PC-3 (cell line): ENCODE results near the gene HOXA10. TPM values are rescaled to one million over a fixed set of nuclear protein-coding genes. Genes with fewer than 3 reads are reported as not detected.

Experiments used
- ATAC-seq: fragments of 200-7000 bp; cut with Tn5 transposase; 2 replicates; pipeline ENCODE4 v1.9.1; 2020; ENCODE audit warnings: mild to moderate bottlenecking, moderate library complexity
- BruUV-seq: library from RNA; stranded (reverse); fragments of 400-500 nt; replicated peaks from 2 replicates; lab custom pipeline; 2021; lab: Mats Ljungman, UMichigan
- CTCF ChIA-PET: fragments of 300-600 bp; sonication (Branson Sonifier 250); formaldehyde crosslinking; loops from one replicate; lab custom pipeline; 2022; ENCODE audit warnings: antibody characterized with exemption; lab: Charles Lee
- POLR2A ChIA-PET: fragments of 300-600 bp; sonication (Branson Sonifier 250); formaldehyde crosslinking; loops from one replicate; lab custom pipeline; 2022; ENCODE audit warnings: antibody characterized with exemption; ENCODE audit not compliant: unreplicated experiment; lab: Charles Lee
- DNase-seq: peaks from one replicate; pipeline ENCODE4 v3.0.0-alpha.2; 2015
- H2AFZ ChIP-seq: fragments of 300-600 bp; sonication (generic); 2 replicates; pipeline ENCODE4 v1.6.0; 2016; ENCODE audit warnings: antibody characterized with exemption, low read length
- H3F3A ChIP-seq: fragments of 300-600 bp; sonication (generic); one replicate; pipeline ENCODE4 v1.6.0; 2017; ENCODE audit warnings: antibody characterized with exemption, low read length, control low read depth, mild to moderate bottlenecking; ENCODE audit not compliant: unreplicated experiment
- H3K27ac ChIP-seq: fragments of 300-600 bp; sonication (generic); 2 replicates; pipeline ENCODE4 v1.5.1; 2016; ENCODE audit warnings: mild to moderate bottlenecking, low read length
- H3K27me3 ChIP-seq: fragments of 300-600 bp; sonication (generic); 2 replicates; pipeline ENCODE4 v1.6.1; 2016; ENCODE audit warnings: low read length, mixed read lengths
- H3K36me3 ChIP-seq: fragments of 300-600 bp; sonication (generic); 2 replicates; pipeline ENCODE4 v1.6.1; 2016; ENCODE audit warnings: low read depth, mixed run types, low read length, mixed read lengths
- H3K4me1 ChIP-seq: fragments of 300-600 bp; sonication (generic); 2 replicates; pipeline ENCODE4 v1.5.1; 2016; ENCODE audit warnings: low read length; ENCODE audit not compliant: insufficient read depth
- H3K4me2 ChIP-seq: fragments of 300-600 bp; sonication (generic); 2 replicates; pipeline ENCODE4 v1.6.0; 2016; ENCODE audit warnings: low read length
- H3K4me3 ChIP-seq: fragments of 300-600 bp; sonication (generic); 2 replicates; pipeline ENCODE4 v1.5.1; 2016; ENCODE audit warnings: mild to moderate bottlenecking, low read length, mixed read lengths
- H3K79me2 ChIP-seq: fragments of 300-600 bp; sonication (generic); 2 replicates; pipeline ENCODE4 v1.6.1; 2017; ENCODE audit warnings: low read length, mixed read lengths
- H3K9ac ChIP-seq: fragments of 300-600 bp; sonication (generic); 2 replicates; pipeline ENCODE4 v1.6.0; 2016; ENCODE audit warnings: mild to moderate bottlenecking, low read length
- H3K9me2 ChIP-seq: fragments of 300-600 bp; sonication (generic); replicated peaks from 2 replicates; pipeline ENCODE4 v1.6.1; 2016; ENCODE audit warnings: mixed run types, low read length, mixed read lengths
- H3K9me3 ChIP-seq: fragments of 300-600 bp; sonication (generic); 2 replicates; pipeline ENCODE4 v1.6.1; 2016; ENCODE audit warnings: low read length, mixed read lengths
- H4K20me1 ChIP-seq: fragments of 300-600 bp; sonication (generic); 2 replicates; pipeline ENCODE4 v1.6.1; 2016; ENCODE audit warnings: low read length, mixed read lengths
- CTCF ChIP-seq: fragments of 300-600 bp; sonication (generic); conservative IDR thresholded peaks from 2 replicates; pipeline ENCODE4 v1.5.1; 2017; ENCODE audit warnings: antibody characterized with exemption, low read depth, mild to moderate bottlenecking, low read length
- EZH2 ChIP-seq: fragments of 300-600 bp; sonication (generic); IDR thresholded peaks from one replicate; pipeline ENCODE4 v1.6.1; 2017; ENCODE audit warnings: antibody characterized with exemption, mild to moderate bottlenecking, low read length; ENCODE audit not compliant: unreplicated experiment
- EZH2phosphoT487 ChIP-seq: fragments of 300-600 bp; sonication (generic); IDR thresholded peaks from 2 replicates; pipeline ENCODE4 v1.6.1; 2018; ENCODE audit warnings: mild to moderate bottlenecking, antibody characterized with exemption, low read length, borderline replicate concordance
- intact Hi-C: fragments of 100-400 bp; cut with micrococcal nuclease; formaldehyde crosslinking; loops from 2 replicates; pipeline ENCODE4 v1.9.0; 2023
- total RNA-seq: library from RNA; depleted of rRNA; stranded (reverse); fragments of >200 nt; gene quantifications from 2 replicates; pipeline ENCODE4 v1.2.3, GENCODE V29; 2014

The HOXA10 gene
- total RNA-seq, 1 experiment from 2014 or later, result 46.1 TPM

- no peaks in the 10 kb centered on the region for H3K36me3 ChIP-seq
- H3K79me2 ChIP-seq, result peaks cover 99% of the 10 kb centered on the region
- POLR2A ChIA-PET, result interaction anchor here (0.6 to 1.6 kb wide), 7 partner anchors 9 to 976 kb away, joined by 3 to 9 read pairs (median 4); partner anchors contain the start of genes HOXA11 and HOXA9
- peak overlapping the region; percentile 84 for H3K4me3 ChIP-seq
- BruUV-seq, result TSS peak; percentile 27
- no peaks in the 10 kb centered on the region for H3K9me2 ChIP-seq
- H3K27me3 ChIP-seq, result no peaks in the 10 kb centered on the region
- H3F3A ChIP-seq, result no peaks in the 10 kb centered on the region
- DNase-seq, result no peak
- H4K20me1 ChIP-seq, result no peaks in the 10 kb centered on the region
- CTCF ChIA-PET, result interaction anchor here (0.6 to 0.9 kb wide), 4 partner anchors 16 to 806 kb away, joined by 6 to 10 read pairs (median 8); no protein-coding TSS in a partner anchor
- no peak overlapping the region for H2AFZ ChIP-seq
- peak overlapping the region; percentile 97 for H3K27ac ChIP-seq
- intact Hi-C loops, result loop anchor here (1.0 kb wide), 2 partner anchors 10 to 11 kb away; partner anchors contain the start of gene HOXA9
- no peak for ATAC-seq
- no peaks in the 10 kb centered on the region for H3K9me3 ChIP-seq
- TF ChIP-seq CTCF (no peak), EZH2phosphoT487 (no peak), EZH2 (no peak)
- H3K4me2 ChIP-seq, result peak overlapping the region; percentile 93
- peaks cover 26% of the 10 kb centered on the region for H3K4me1 ChIP-seq
- peak overlapping the region; percentile 90 for H3K9ac ChIP-seq
These were observed 1.8 kb upstream of the HOXA10 start for GRCh38 chr7:27175626-27176523.

- no peaks in the 10 kb centered on the region for H3K27me3 ChIP-seq
- peak overlapping the region; percentile 84 for H3K4me3 ChIP-seq
- H3K4me2 ChIP-seq, result peak overlapping the region; percentile 93
These were observed 930 bp upstream of the HOXA10 start for GRCh38 chr7:27174874-27175625.

More at GRCh38 chr7:27174874-27175625, 930 bp upstream of the HOXA10 start:
- Histone ChIP-seq H3K9me2 (no peaks in the 10 kb centered on the region), H2AFZ (no peak overlapping the region), H3K9ac (peak overlapping the region; percentile 90), H4K20me1 (no peaks in the 10 kb centered on the region), H3F3A (no peaks in the 10 kb centered on the region), H3K27ac (peak overlapping the region; percentile 97), H3K4me1 (peaks cover 18% of the 10 kb centered on the region), H3K79me2 (peaks cover 99% of the 10 kb centered on the region), H3K36me3 (0 out of 2 replicates have a peak, but pooled peaks cover 4% of the 10 kb centered on the region), H3K9me3 (no peaks in the 10 kb centered on the region)
- ChIA-PET CTCF (interaction anchor here (0.6 to 0.9 kb wide), 4 partner anchors 15 to 805 kb away, joined by 6 to 10 read pairs (median 8); no protein-coding TSS in a partner anchor), POLR2A (interaction anchor here (0.6 to 1.6 kb wide), 7 partner anchors 8 to 975 kb away, joined by 3 to 9 read pairs (median 4); partner anchors contain the start of genes HOXA11 and HOXA9)
- no peak for TF ChIP-seq EZH2
- TF ChIP-seq EZH2phosphoT487, result no peak
- DNase-seq, result peak; percentile 89
- BruUV-seq, result no TSS peak
- intact Hi-C loops, result loop anchor here (1.0 kb wide), 1 partner anchor 10 kb away; the partner anchor contains the start of gene HOXA9
- peak; percentile 49 for ATAC-seq
